GM12878 (cell line): ENCODE data around the gene SPRYD3. TPM values are rescaled to one million over a fixed set of nuclear protein-coding genes. Genes with fewer than 3 reads are reported as not detected.
A peak's percentile ranks its signal among the peaks of the same experiment; 100 is the strongest.

Experiments
- ATAC-seq: fragments of 200-7000 bp; cut with Tn5 transposase; 3 replicates; pipeline ENCODE4 v1.9.1; 2020; ENCODE audit warnings: mild to moderate bottlenecking, moderate library complexity
- BruUV-seq: library from RNA; stranded (reverse); fragments of 400-500 nt; replicated peaks from 2 replicates; lab custom pipeline; 2021; lab: Mats Ljungman, UMichigan
- CTCF ChIA-PET: fragments of 300-600 bp; sonication (Branson Sonifier 250); formaldehyde crosslinking; extraction: SDS; loops from one replicate; lab custom pipeline; 2021; ENCODE audit warnings: inconsistent platforms; lab: Yijun Ruan, JAX
- POLR2A ChIA-PET: fragments of 350-600 bp; formaldehyde crosslinking; extraction: SDS; loops from one replicate; lab custom pipeline; 2021; ENCODE audit warnings: inconsistent platforms; lab: Charles Lee
- RAD21 ChIA-PET: fragments of 300-600 bp; sonication (Branson Sonifier 250); formaldehyde crosslinking; loops from one replicate; lab custom pipeline; 2023; ENCODE audit warnings: antibody characterized with exemption; ENCODE audit not compliant: unreplicated experiment; lab: Charles Lee
- SMC1A ChIA-PET: fragments of 300-600 bp; sonication (Branson Sonifier 250); formaldehyde crosslinking; loops from one replicate; lab custom pipeline; 2023; ENCODE audit not compliant: unreplicated experiment, uncharacterized antibody; lab: Charles Lee
- DNase-seq: peaks from one replicate; pipeline ENCODE4 v3.0.0-alpha.2; 2011; ENCODE audit warnings: low read depth, low spot score
- FAIRE-seq: peaks from 3 replicates; lab custom pipeline; 2011; peaks lifted over from hg19 to GRCh38; lab: Jason Lieb, UNC
- H2AFZ ChIP-seq: 2 replicates; pipeline ENCODE4 v1.6.0; 2011; ENCODE audit warnings: low read depth, low read length, control low read depth; ENCODE audit not compliant: control insufficient read depth
- H3K27ac ChIP-seq: 2 replicates; pipeline ENCODE4 v1.5.1; 2011; ENCODE audit warnings: control low read depth; ENCODE audit not compliant: control insufficient read depth, insufficient read depth
- H3K27me3 ChIP-seq, 2 experiments: replicated peaks in 1 of 2; 2 replicates each; pipeline versions ENCODE4 v1.6.0 to v1.6.1; 2011; ENCODE audit warnings: low read length in 1 of 2; ENCODE audit not compliant: control insufficient read depth in 2 of 2, insufficient read depth in 2 of 2
- H3K36me3 ChIP-seq, 2 experiments: 2 replicates each; pipeline ENCODE4 v1.5.1; 2011; ENCODE audit warnings: low read length in 1 of 2; ENCODE audit not compliant: control insufficient read depth in 2 of 2, insufficient read depth in 2 of 2
- H3K4me1 ChIP-seq: 2 replicates; pipeline ENCODE4 v1.6.1; 2011; ENCODE audit warnings: mild to moderate bottlenecking, low read length, moderate library complexity, mixed read lengths; ENCODE audit not compliant: control insufficient read depth, insufficient read depth
- H3K4me2 ChIP-seq: 2 replicates; pipeline ENCODE4 v1.6.0; 2011; ENCODE audit warnings: control low read depth; ENCODE audit not compliant: control insufficient read depth, insufficient read depth
- H3K4me3 ChIP-seq: fragments of 200-600 bp; sonication (generic); 2 replicates; pipeline ENCODE4 v1.5.1; 2016
- H3K79me2 ChIP-seq: 2 replicates; pipeline ENCODE4 v1.6.0; 2011; ENCODE audit warnings: low read length; ENCODE audit not compliant: control insufficient read depth, insufficient read depth
- H3K9ac ChIP-seq: 2 replicates; pipeline ENCODE4 v1.8.0; 2011; ENCODE audit warnings: low read length, control low read depth, mixed read lengths; ENCODE audit not compliant: control insufficient read depth, insufficient read depth
- H3K9me3 ChIP-seq: replicated peaks from 3 replicates; pipeline ENCODE4 v1.5.1; 2011; ENCODE audit warnings: mild to moderate bottlenecking, low read length; ENCODE audit not compliant: control insufficient read depth, insufficient read depth
- H4K20me1 ChIP-seq: 2 replicates; pipeline ENCODE4 v1.6.0; 2011; ENCODE audit not compliant: control insufficient read depth, insufficient read depth
- ASH2L ChIP-seq: fragments of 300-600, 200-600 bp; sonication (generic); IDR thresholded peaks from 2 replicates; pipeline ENCODE4 v1.6.1; 2017; ENCODE audit warnings: low read depth, mild to moderate bottlenecking, borderline replicate concordance
- EP300 ChIP-seq, 2 experiments: fragments of 150-350 bp in 1 of 2; IDR thresholded peaks; 2 replicates each; pipeline ENCODE4 v1.6.1; 2011 to 2012; ENCODE audit warnings: low read depth in 2 of 2, low read length in 2 of 2, borderline replicate concordance in 1 of 2, improper control_type of control experiment in 1 of 2, inconsistent platforms in 1 of 2; ENCODE audit not compliant: control insufficient read depth in 1 of 2
- ETV6 ChIP-seq, 2 experiments: fragments of 450-650 bp in 1 of 2; IDR thresholded peaks in 1 of 2; conservative IDR thresholded peaks in 1 of 2; 2 replicates each; pipeline ENCODE4 v1.6.1; 2014; ENCODE audit warnings: antibody characterized with exemption in 1 of 2, borderline replicate concordance in 1 of 2, low read depth in 1 of 2, mild to moderate bottlenecking in 1 of 2, moderate library complexity in 1 of 2
- IKZF1 ChIP-seq: fragments of 450-650 bp; conservative IDR thresholded peaks from 2 replicates; pipeline ENCODE4 v1.6.1; 2017; ENCODE audit warnings: antibody characterized with exemption, mild to moderate bottlenecking
- LARP7 ChIP-seq: fragments of 450-650 bp; IDR thresholded peaks from 2 replicates; pipeline ENCODE4 v1.6.1; 2017; ENCODE audit warnings: mild to moderate bottlenecking
- MLLT1 ChIP-seq: fragments of 450-650 bp; IDR thresholded peaks from 2 replicates; pipeline ENCODE4 v1.6.1; 2016; ENCODE audit warnings: mild to moderate bottlenecking
- MXI1 ChIP-seq: fragments of 150-350 bp; IDR thresholded peaks from 2 replicates; pipeline ENCODE4 v1.6.1; 2011; ENCODE audit warnings: low read depth, mild to moderate bottlenecking, inconsistent platforms, low read length, improper control_type of control experiment
- NFYA ChIP-seq: IDR thresholded peaks from 2 replicates; pipeline ENCODE4 v1.6.1; 2011; ENCODE audit warnings: low read depth, mild to moderate bottlenecking, low read length, improper control_type of control experiment, borderline replicate concordance
- PML ChIP-seq: IDR thresholded peaks from 2 replicates; pipeline ENCODE4 v1.6.1; 2012; ENCODE audit warnings: low read length, inconsistent platforms
- RAD51 ChIP-seq: fragments of 450-650 bp; IDR thresholded peaks from 2 replicates; pipeline ENCODE4 v1.6.1; 2016; ENCODE audit warnings: moderate library complexity, mild to moderate bottlenecking, inconsistent platforms
- SIN3A ChIP-seq: IDR thresholded peaks from 2 replicates; pipeline ENCODE4 v1.6.1; 2012; ENCODE audit warnings: low read depth, low read length, improper control_type of control experiment
- YY1 ChIP-seq: IDR thresholded peaks from 2 replicates; pipeline ENCODE4 v1.6.1; 2011; ENCODE audit warnings: low read depth, mild to moderate bottlenecking, low read length
- WGBS: methylation state at CpG from one replicate; pipeline ENCODE4 v1.1.6; 2016; ENCODE audit warnings: low lambda C conversion rate; ENCODE audit not compliant: insufficient replicate concordance, insufficient coverage; ENCODE audit errors: missing lambda C conversion rate; 5-methylcytosine and 5-hydroxymethylcytosine counted together
- in situ Hi-C: fragments of 300-500 bp; cut with MboI; formaldehyde crosslinking; loops from 9 replicates; pipeline ENCODE4 v1.14.3; 2018; ENCODE audit warnings: mixed read lengths
- intact Hi-C: fragments of 100-400 bp; cut with micrococcal nuclease; formaldehyde crosslinking; loops from one replicate; pipeline ENCODE4 v1.14.2; 2022; ENCODE audit not compliant: unreplicated experiment
- polyA plus RNA-seq, 11 experiments: library from polyadenylated mRNA; depleted of rRNA in 4 of 11; unstranded in 6 of 11; stranded (reverse) in 5 of 11; fragments of >200 nt; fragmentation: Nextera tagmentation in 4 of 11; fragmentation: Illumina TruSeq in 1 of 11; extraction: Ambion mirVana in 4 of 11; extraction: Trizol in 1 of 11; gene quantifications; 1 replicate in 1 of 11; 2 replicates in 10 of 11; pipeline versions ENCODE4 v1.2.1 to v1.2.3, GENCODE V29; 2011 to 2016; ENCODE audit warnings: inconsistent platforms in 2 of 11, missing spikeins in 2 of 11, low read depth in 1 of 11
- total RNA-seq, 4 experiments: library from RNA; depleted of rRNA in 3 of 4; stranded (reverse); fragments of >200 nt in 3 of 4; fragmentation: Illumina TruSeq in 1 of 4; extraction: Trizol in 1 of 4; gene quantifications; 2 replicates each; pipeline versions ENCODE4 v1.2.1 to v1.2.3, GENCODE V29; 2013 to 2021
- TF ChIP-seq, protein P1 (sequence below): fragments of 450-650 bp; IDR thresholded peaks from 2 replicates; pipeline ENCODE4 v1.6.1; 2017; ENCODE audit warnings: mild to moderate bottlenecking

The SPRYD3 gene
- total and polyA plus RNA-seq, 10 of the 15 experiments (the other 5 are each of a cell fraction or from before 2014, with no cell fraction given) = 2.3 to 26.4 (median 20.2) TPM

- WGBS = 25% methylated on average over 12 of the region's 16 CpGs
- DNase-seq (no peak), FAIRE-seq (no peak), ATAC-seq (peak; percentile 66)
- Histone ChIP-seq H4K20me1 (no peaks in the 10 kb centered on the region; the same call in 1 of the 2 replicates), H3K27ac (no peak overlapping the region), H3K9ac (peak overlapping the region; percentile 60; the same call in 1 of the 2 replicates), H3K4me3 (peak overlapping the region; percentile 80), H3K9me3 (no peaks in the 10 kb centered on the region), H3K4me2 (peak overlapping the region; percentile 92), H3K27me3 (no peaks in the 10 kb centered on the region), H3K4me1 (peaks cover 15% of the 10 kb centered on the region), H3K36me3 (no peaks in the 10 kb centered on the region), H2AFZ (peak overlapping the region; percentile 94), H3K79me2 (no peaks in the 10 kb centered on the region)
- intact Hi-C loops = loop anchor here (5.0 kb wide), 1 partner anchor 44 kb away; the partner anchor contains the start of gene IGFBP6
- RAD21 ChIA-PET = interaction anchor here (0.7 to 1.6 kb wide), 4 partner anchors 13 to 52 kb away, joined by 4 to 9 read pairs (median 6); partner anchors contain the start of gene SPRYD3
- POLR2A ChIA-PET = interaction anchor here (0.8 to 1.5 kb wide), 4 partner anchors 12 to 49 kb away, joined by 3 to 6 read pairs (median 5); partner anchors contain the start of genes SOAT2 and SPRYD3
- SMC1A ChIA-PET = interaction anchor here (0.7 to 0.8 kb wide), 2 partner anchors 12 to 50 kb away, joined by 3 read pairs; partner anchors contain the start of gene SOAT2
- BruUV-seq = no TSS peak
- in situ Hi-C loops = no loop called here
- CTCF ChIA-PET = interaction anchor here (0.6 to 4.5 kb wide), 14 partner anchors 9 to 368 kb away, joined by 3 to 38 read pairs (median 3); partner anchors contain the start of genes EIF4B and SPRYD3
- 0 out of 2 replicates have a peak, but pooled peaks have one; percentile 3 for TF ChIP-seq IKZF1
- TF ChIP-seq YY1 = no peak
- TF ChIP-seq, protein P1, sequence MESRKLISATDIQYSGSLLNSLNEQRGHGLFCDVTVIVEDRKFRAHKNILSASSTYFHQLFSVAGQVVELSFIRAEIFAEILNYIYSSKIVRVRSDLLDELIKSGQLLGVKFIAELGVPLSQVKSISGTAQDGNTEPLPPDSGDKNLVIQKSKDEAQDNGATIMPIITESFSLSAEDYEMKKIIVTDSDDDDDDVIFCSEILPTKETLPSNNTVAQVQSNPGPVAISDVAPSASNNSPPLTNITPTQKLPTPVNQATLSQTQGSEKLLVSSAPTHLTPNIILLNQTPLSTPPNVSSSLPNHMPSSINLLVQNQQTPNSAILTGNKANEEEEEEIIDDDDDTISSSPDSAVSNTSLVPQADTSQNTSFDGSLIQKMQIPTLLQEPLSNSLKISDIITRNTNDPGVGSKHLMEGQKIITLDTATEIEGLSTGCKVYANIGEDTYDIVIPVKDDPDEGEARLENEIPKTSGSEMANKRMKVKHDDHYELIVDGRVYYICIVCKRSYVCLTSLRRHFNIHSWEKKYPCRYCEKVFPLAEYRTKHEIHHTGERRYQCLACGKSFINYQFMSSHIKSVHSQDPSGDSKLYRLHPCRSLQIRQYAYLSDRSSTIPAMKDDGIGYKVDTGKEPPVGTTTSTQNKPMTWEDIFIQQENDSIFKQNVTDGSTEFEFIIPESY = no peak
- TF ChIP-seq LARP7 = 0 out of 2 replicates have a peak, but pooled peaks have one; percentile 3
- no peak for TF ChIP-seq PML
- TF ChIP-seq SIN3A = 0 out of 2 replicates have a peak, but pooled peaks have one; percentile 38
- TF ChIP-seq ASH2L = no peak
- no peak for TF ChIP-seq MLLT1
- no peak for TF ChIP-seq EP300 (IDR thresholded peaks at IDR 0.05; ENCODE audit: borderline replicate concordance in 1 of 2, control insufficient read depth in 1 of 2, low read depth in 2 of 2, low read length in 2 of 2)
- TF ChIP-seq NFYA = no peak
- TF ChIP-seq ETV6 (conservative IDR thresholded peaks at IDR 0.05 in 1 of 2, IDR thresholded peaks at IDR 0.05 in 1 of 2; ENCODE audit: borderline replicate concordance in 1 of 2, low read depth in 1 of 2) = no peak
- TF ChIP-seq MXI1 = no peak
- peak; percentile 53; the same call in 1 of the 2 replicates for TF ChIP-seq RAD51
Measured at GRCh38 chr12:53053218-53054111, 25.7 kb downstream of the SPRYD3 start.
